Muscle layer of colon (tissue), 2 donors: Measurements from ENCODE around the gene CNTNAP2.

Experiments
- H3K27ac ChIP-seq: one replicate; pipeline ENCODE4 v1.7.0; 2013; ENCODE audit warnings: low read depth, mild to moderate bottlenecking, low read length, moderate library complexity
- H3K27me3 ChIP-seq, 2 donors: one replicate each; pipeline ENCODE4 v1.7.0; 2013; ENCODE audit warnings: low read length in 2 of 2, mild to moderate bottlenecking in 2 of 2; ENCODE audit not compliant: insufficient read depth in 2 of 2, control insufficient read depth in 1 of 2
- H3K36me3 ChIP-seq: one replicate; pipeline ENCODE4 v1.7.0; 2013; ENCODE audit warnings: mild to moderate bottlenecking, low read length; ENCODE audit not compliant: insufficient read depth
- H3K4me1 ChIP-seq: one replicate; pipeline ENCODE4 v1.7.0; 2013; ENCODE audit warnings: mild to moderate bottlenecking, low read length; ENCODE audit not compliant: insufficient read depth
- H3K4me3 ChIP-seq, 2 donors: one replicate each; pipeline ENCODE4 v1.7.0; 2013; ENCODE audit warnings: low read length in 2 of 2, low read depth in 1 of 2, mild to moderate bottlenecking in 1 of 2, moderate library complexity in 1 of 2
- H3K9ac ChIP-seq: one replicate; pipeline ENCODE4 v1.7.0; 2013; ENCODE audit warnings: low read length
- H3K9me3 ChIP-seq: one replicate; pipeline ENCODE4 v1.7.0; 2013; ENCODE audit warnings: mild to moderate bottlenecking, low read length
- donor health status: abdominal sarcoma.
- donor health status: Adenocarcinoma of cecum.

CNTNAP2 gene

GRCh38 chr7:148332191-148333186 is 2215.9 kb downstream of the CNTNAP2 start:
- Histone ChIP-seq H3K4me1 (no peaks in the 10 kb centered on the region), H3K9ac (no peak overlapping the region), H3K4me3 (no peak overlapping the region), H3K27ac (no peak overlapping the region), H3K9me3 (no peaks in the 10 kb centered on the region), H3K27me3 (peaks cover 9 to 22% of the 10 kb centered on the region in 2 donors), H3K36me3 (no peaks in the 10 kb centered on the region)

GRCh38 chr7:148334441-148334956 is 2217.9 kb downstream of the CNTNAP2 start:
- no peaks in the 10 kb centered on the region for H3K36me3 ChIP-seq
- H3K4me3 ChIP-seq = no peak overlapping the region
- H3K4me1 ChIP-seq = peaks cover 7% of the 10 kb centered on the region
- H3K9ac ChIP-seq = no peak overlapping the region
- H3K27me3 ChIP-seq = peaks cover 24 to 41% of the 10 kb centered on the region in 2 donors
- H3K9me3 ChIP-seq = no peaks in the 10 kb centered on the region
- no peak overlapping the region for H3K27ac ChIP-seq

- no peak overlapping the region for H3K9ac ChIP-seq
- H3K36me3 ChIP-seq = no peaks in the 10 kb centered on the region
- no peak overlapping the region for H3K27ac ChIP-seq
- H3K9me3 ChIP-seq = no peaks in the 10 kb centered on the region
- peaks cover 7% of the 10 kb centered on the region for H3K4me1 ChIP-seq
- no peak overlapping the region for H3K4me3 ChIP-seq
- H3K27me3 ChIP-seq = peaks cover 27 to 44% of the 10 kb centered on the region in 2 donors
These were observed 2218.5 kb downstream of the CNTNAP2 start for GRCh38 chr7:148334959-148335577.

GRCh38 chr7:148335790-148336189 is 2219.2 kb downstream of the CNTNAP2 start:
- Histone ChIP-seq H3K9ac (no peak overlapping the region), H3K4me3 (no peak overlapping the region), H3K27ac (no peak overlapping the region), H3K36me3 (no peaks in the 10 kb centered on the region), H3K4me1 (peaks cover 7% of the 10 kb centered on the region), H3K27me3 (peaks cover 27 to 44% of the 10 kb centered on the region in 2 donors), H3K9me3 (no peaks in the 10 kb centered on the region)

- peaks cover 7% of the 10 kb centered on the region for H3K4me1 ChIP-seq
- no peak overlapping the region for H3K4me3 ChIP-seq
- H3K36me3 ChIP-seq = no peaks in the 10 kb centered on the region
- H3K9ac ChIP-seq = no peak overlapping the region
- no peak overlapping the region for H3K27ac ChIP-seq
- H3K27me3 ChIP-seq = peaks cover 27 to 44% of the 10 kb centered on the region in 2 donors
- no peaks in the 10 kb centered on the region for H3K9me3 ChIP-seq
These were observed 2219.8 kb downstream of the CNTNAP2 start for GRCh38 chr7:148336411-148336810.

GRCh38 chr7:148337246-148337965 is 2220.8 kb downstream of the CNTNAP2 start:
- Histone ChIP-seq H3K27ac (no peak overlapping the region), H3K4me3 (no peak overlapping the region), H3K27me3 (peaks cover 27 to 44% of the 10 kb centered on the region in 2 donors), H3K9ac (no peak overlapping the region), H3K4me1 (peaks cover 7% of the 10 kb centered on the region), H3K36me3 (no peaks in the 10 kb centered on the region), H3K9me3 (no peaks in the 10 kb centered on the region)

- Histone ChIP-seq H3K36me3 (no peaks in the 10 kb centered on the region), H3K27ac (no peak overlapping the region), H3K27me3 (peaks cover 27 to 44% of the 10 kb centered on the region in 2 donors), H3K9ac (no peak overlapping the region), H3K9me3 (no peaks in the 10 kb centered on the region), H3K4me3 (no peak overlapping the region), H3K4me1 (peaks cover 7% of the 10 kb centered on the region)
These were observed 2221.6 kb downstream of the CNTNAP2 start for GRCh38 chr7:148337995-148338747.

GRCh38 chr7:148340438-148341280 is 2224.1 kb downstream of the CNTNAP2 start:
- Histone ChIP-seq H3K4me1 (peaks cover 7% of the 10 kb centered on the region), H3K27me3 (peaks cover 27 to 33% of the 10 kb centered on the region in 2 donors), H3K36me3 (no peaks in the 10 kb centered on the region), H3K27ac (no peak overlapping the region), H3K9ac (no peak overlapping the region), H3K4me3 (no peak overlapping the region), H3K9me3 (no peaks in the 10 kb centered on the region)

- no peaks in the 10 kb centered on the region for H3K9me3 ChIP-seq
- no peak overlapping the region for H3K9ac ChIP-seq
- H3K4me3 ChIP-seq = no peak overlapping the region
- H3K27ac ChIP-seq = no peak overlapping the region
- H3K4me1 ChIP-seq = peaks cover under 1% of the 10 kb centered on the region
- H3K36me3 ChIP-seq = no peaks in the 10 kb centered on the region
- peaks cover 3 to 4% of the 10 kb centered on the region in 2 donors for H3K27me3 ChIP-seq
These were observed 2227.8 kb downstream of the CNTNAP2 start for GRCh38 chr7:148344406-148344805.

- H3K9me3 ChIP-seq = no peaks in the 10 kb centered on the region
- no peak overlapping the region for H3K4me3 ChIP-seq
- no peaks in the 10 kb centered on the region for H3K36me3 ChIP-seq
- H3K27ac ChIP-seq = no peak overlapping the region
- H3K9ac ChIP-seq = no peak overlapping the region
- H3K27me3 ChIP-seq = no peaks in the 10 kb centered on the region
- no peaks in the 10 kb centered on the region for H3K4me1 ChIP-seq
These were observed 2231.4 kb downstream of the CNTNAP2 start for GRCh38 chr7:148347981-148348380.
